SK-N-SH (cell line): Measurements from ENCODE around the gene VEGFA. TPM values are rescaled to one million over a fixed set of nuclear protein-coding genes. Genes with fewer than 3 reads are reported as not detected.

Experiments
- CTCF ChIA-PET: fragments of 300-600, 350-600 bp; formaldehyde crosslinking; extraction: SDS; loops from one replicate; lab custom pipeline; 2021; lab: Yijun Ruan, JAX
- POLR2A ChIA-PET: fragments of 350-600 bp; sonication (Branson Sonifier 250); formaldehyde crosslinking; extraction: SDS; loops from one replicate; lab custom pipeline; 2020; ENCODE audit warnings: antibody characterized with exemption, inconsistent platforms; lab: Yijun Ruan, JAX
- DNase-seq: peaks from one replicate; pipeline ENCODE4 v3.0.0; 2012
- H2AFZ ChIP-seq: fragments of 200-600 bp; sonication (generic); 2 replicates; pipeline ENCODE4 v1.8.1; 2016; ENCODE audit warnings: antibody characterized with exemption, mild to moderate bottlenecking, low read depth
- H3F3A ChIP-seq: fragments of 200-600 bp; sonication (generic); replicated peaks from 2 replicates; pipeline ENCODE3; 2016; ENCODE audit warnings: antibody characterized with exemption, mild to moderate bottlenecking; ENCODE audit not compliant: insufficient read depth
- H3K27ac ChIP-seq, 2 experiments: fragments of 200-500 bp in 1 of 2; fragments of 200-600 bp in 1 of 2; sonication (Bioruptor generic) in 1 of 2; sonication (generic), shearing (Covaris generic) in 1 of 2; 2 replicates each; pipeline versions ENCODE4 v1.5.1 to v1.6.1; 2014 to 2016; ENCODE audit warnings: low read depth in 2 of 2, inconsistent platforms in 1 of 2, low read length in 1 of 2, mild to moderate bottlenecking in 1 of 2, mixed read lengths in 1 of 2
- H3K27me3 ChIP-seq: fragments of 200-600 bp; sonication (generic), shearing (Covaris generic); 2 replicates; pipeline ENCODE4 v1.6.1; 2016; ENCODE audit warnings: mixed run types; ENCODE audit not compliant: insufficient read depth
- H3K36me3 ChIP-seq, 2 experiments: fragments of 200-500 bp in 1 of 2; fragments of 200-600 bp in 1 of 2; sonication (Bioruptor generic) in 1 of 2; sonication (generic) in 1 of 2; replicated peaks in 1 of 2; 2 replicates each; pipeline versions ENCODE3 to v1.5.1; 2014 to 2016; ENCODE audit warnings: low read length in 1 of 2, mild to moderate bottlenecking in 1 of 2; ENCODE audit not compliant: insufficient read depth in 2 of 2, control insufficient read depth in 1 of 2
- H3K4me1 ChIP-seq, 2 experiments: fragments of 200-500 bp in 1 of 2; fragments of 200-600 bp in 1 of 2; sonication (Bioruptor generic) in 1 of 2; sonication (generic), shearing (Covaris generic) in 1 of 2; 2 replicates each; pipeline versions ENCODE4 v1.5.1 to v1.6.1; 2014 to 2016; ENCODE audit warnings: low read depth in 1 of 2, low read length in 1 of 2, mixed run types in 1 of 2; ENCODE audit not compliant: insufficient read depth in 2 of 2, control insufficient read depth in 1 of 2
- H3K4me2 ChIP-seq: fragments of 200-600 bp; sonication (generic), shearing (Covaris generic); 2 replicates; pipeline ENCODE4 v1.6.1; 2017; ENCODE audit warnings: mixed run types
- H3K4me3 ChIP-seq, 2 experiments: fragments of 200-500 bp in 1 of 2; fragments of 200-600 bp in 1 of 2; sonication (Bioruptor generic) in 1 of 2; sonication (generic), shearing (Covaris generic) in 1 of 2; 2 replicates each; pipeline versions ENCODE4 v1.5.1 to v1.8.1; 2014 to 2016; ENCODE audit warnings: low read depth in 2 of 2, inconsistent platforms in 1 of 2, low read length in 1 of 2, mild to moderate bottlenecking in 1 of 2, mixed read lengths in 1 of 2, moderate library complexity in 1 of 2
- H3K79me2 ChIP-seq: fragments of 200-600 bp; sonication (generic); 2 replicates; pipeline ENCODE4 v1.8.1; 2017; ENCODE audit warnings: mild to moderate bottlenecking; ENCODE audit not compliant: insufficient read depth
- H3K9ac ChIP-seq: fragments of 200-600 bp; sonication (generic); 2 replicates; pipeline ENCODE4 v1.6.1; 2017; ENCODE audit warnings: mixed run types
- H3K9me2 ChIP-seq: fragments of 200-600 bp; sonication (generic); 2 replicates; pipeline ENCODE4 v1.6.1; 2017; ENCODE audit warnings: mixed run types
- H3K9me3 ChIP-seq: fragments of 200-600 bp; sonication (generic); 2 replicates; pipeline ENCODE4 v1.6.1; 2017; ENCODE audit warnings: mixed run types, mild to moderate bottlenecking, moderate library complexity
- H4K20me1 ChIP-seq: fragments of 200-600 bp; sonication (generic); 2 replicates; pipeline ENCODE4 v1.6.1; 2017; ENCODE audit warnings: mild to moderate bottlenecking, mixed run types; ENCODE audit not compliant: insufficient read depth
- CHD2 ChIP-seq: fragments of 150-350 bp; IDR thresholded peaks from 2 replicates; pipeline ENCODE4 v1.6.1; 2018; ENCODE audit warnings: low read length; ENCODE audit not compliant: partially characterized antibody
- ELF1 ChIP-seq: IDR thresholded peaks from 2 replicates; pipeline ENCODE4 v1.4.0; 2012
- EZH2phosphoT487 ChIP-seq: fragments of 200-600 bp; sonication (generic); IDR thresholded peaks from 2 replicates; pipeline ENCODE4 v1.6.1; 2017; ENCODE audit warnings: low read depth, mixed run types, mild to moderate bottlenecking, antibody characterized with exemption, moderate library complexity, borderline replicate concordance
- FOSL2 ChIP-seq: IDR thresholded peaks from 2 replicates; pipeline ENCODE4 v1.4.0; 2012; ENCODE audit warnings: low read depth, mild to moderate bottlenecking, moderate library complexity, borderline replicate concordance
- FOXJ3 ChIP-seq: sonication (generic); formaldehyde crosslinking; IDR thresholded peaks from 2 replicates; pipeline ENCODE4 v1.5.1; 2020; ENCODE audit warnings: mild to moderate bottlenecking, missing genetic modification reagents
- FOXM1 ChIP-seq: IDR thresholded peaks from 2 replicates; pipeline ENCODE4 v1.4.0; 2012; ENCODE audit warnings: low read depth, mild to moderate bottlenecking
- GABPA ChIP-seq: IDR thresholded peaks from 2 replicates; pipeline ENCODE4 v1.4.0; 2012; ENCODE audit warnings: low read depth, mild to moderate bottlenecking
- GATA2 ChIP-seq: sonication (generic); formaldehyde crosslinking; IDR thresholded peaks from 2 replicates; pipeline ENCODE4 v1.5.0; 2020; ENCODE audit warnings: mild to moderate bottlenecking, missing genetic modification reagents
- MEF2A ChIP-seq: IDR thresholded peaks from 2 replicates; pipeline ENCODE4 v1.4.0; 2012; ENCODE audit warnings: low read depth, borderline replicate concordance
- RAD21 ChIP-seq: IDR thresholded peaks from 2 replicates; pipeline ENCODE4 v1.6.1; 2012; ENCODE audit warnings: mild to moderate bottlenecking, low read length
- RCOR1 ChIP-seq: fragments of 150-350 bp; IDR thresholded peaks from 2 replicates; pipeline ENCODE4 v1.6.1; 2017; ENCODE audit warnings: antibody characterized with exemption, low read length
- SIN3A ChIP-seq: IDR thresholded peaks from 2 replicates; pipeline ENCODE4 v1.6.1; 2012; ENCODE audit warnings: low read depth, mild to moderate bottlenecking, low read length, moderate library complexity, borderline replicate concordance
- SMC3 ChIP-seq: IDR thresholded peaks from 2 replicates; pipeline ENCODE4 v1.6.1; 2012; ENCODE audit warnings: low read depth, low read length, improper control_type of control experiment
- YY1 ChIP-seq: IDR thresholded peaks from 2 replicates; pipeline ENCODE4 v1.4.0; 2012; ENCODE audit warnings: low read depth, mild to moderate bottlenecking
- WGBS: methylation state at CpG from one replicate; pipeline ENCODE4 v1.1.6; 2017; ENCODE audit warnings: low lambda C conversion rate; 5-methylcytosine and 5-hydroxymethylcytosine counted together
- polyA plus RNA-seq, 3 experiments: library from polyadenylated mRNA; depleted of rRNA; stranded (reverse); fragments of >200 nt; gene quantifications; 2 replicates each; pipeline ENCODE4 v1.2.3, GENCODE V29; 2012
- TF ChIP-seq, protein P1 (sequence below): IDR thresholded peaks from 2 replicates; pipeline ENCODE4 v1.4.0; 2012; ENCODE audit warnings: low read depth, borderline replicate concordance
- TF ChIP-seq, protein P2 (sequence below): IDR thresholded peaks from 2 replicates; pipeline ENCODE4; 2012
- TF ChIP-seq, protein P3 (sequence below): IDR thresholded peaks from 2 replicates; pipeline ENCODE4 v1.6.1; 2012; ENCODE audit warnings: mild to moderate bottlenecking, low read depth, low read length, moderate library complexity
- TF ChIP-seq, protein P4 (sequence below): fragments of 200-600 bp; sonication (generic); IDR thresholded peaks from 2 replicates; pipeline ENCODE4 v1.6.1; 2017; ENCODE audit warnings: antibody characterized with exemption, mild to moderate bottlenecking, moderate library complexity
- TF ChIP-seq, protein P5 (sequence below): fragments of 150-350 bp; IDR thresholded peaks from 2 replicates; pipeline ENCODE4 v1.6.1; 2016; ENCODE audit warnings: mild to moderate bottlenecking, low read depth, low read length
- TF ChIP-seq, protein P6 (sequence below): fragments of 150-350 bp; IDR thresholded peaks from 2 replicates; pipeline ENCODE4 v1.6.1; 2017; ENCODE audit warnings: antibody characterized with exemption, low read length, low read depth, borderline replicate concordance

VEGFA gene
- polyA plus RNA-seq, 1 of the 3 experiments (the other 2 are of a cell fraction): 81.0 TPM

DNA sequence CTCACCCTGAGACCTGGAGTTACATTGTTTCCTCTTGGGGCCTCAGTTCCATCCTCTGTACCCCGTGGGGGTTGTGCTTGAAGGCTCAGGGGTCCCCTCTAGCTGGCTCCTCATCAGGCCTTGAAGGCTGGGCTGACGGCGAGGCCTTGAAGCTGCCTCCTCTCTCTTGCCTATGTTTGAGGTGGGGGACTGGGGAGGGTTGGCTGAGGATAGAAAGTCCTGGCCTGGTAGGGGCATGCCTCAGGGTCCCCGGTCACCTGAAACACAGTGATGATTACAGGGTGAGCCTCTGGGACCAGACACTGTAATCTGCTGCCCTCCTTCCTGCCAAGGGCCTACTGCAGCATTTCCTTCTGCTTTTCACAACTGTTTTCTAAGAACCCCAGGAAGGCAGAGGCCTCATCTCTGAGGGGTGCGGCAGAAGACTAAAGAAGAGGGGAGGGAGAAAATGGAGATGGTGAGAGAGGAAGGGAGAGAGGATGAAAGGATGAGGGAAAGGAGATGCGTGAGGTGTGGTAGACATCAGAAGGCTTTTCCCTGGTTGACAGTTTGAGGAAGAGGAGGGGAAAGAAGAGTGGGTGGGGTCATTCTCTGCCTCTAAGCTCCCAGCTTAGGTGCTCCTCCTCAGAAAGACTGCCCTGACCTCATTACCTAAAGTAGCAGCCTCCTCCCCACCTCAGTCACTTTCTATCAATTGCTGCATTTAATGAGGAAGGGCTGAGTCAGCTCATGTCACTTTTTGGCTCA lies 29.7 kb downstream of the VEGFA start (continued):
- TF ChIP-seq SMC3 (no peak), EZH2phosphoT487 (no peak), RAD21 (no peak), CHD2 (no peak), GATA2 (CRISPR knock-in tag) (no peak), YY1 (no peak), GABPA (no peak), SIN3A (no peak), MEF2A (no peak)
- TF ChIP-seq, protein P1, sequence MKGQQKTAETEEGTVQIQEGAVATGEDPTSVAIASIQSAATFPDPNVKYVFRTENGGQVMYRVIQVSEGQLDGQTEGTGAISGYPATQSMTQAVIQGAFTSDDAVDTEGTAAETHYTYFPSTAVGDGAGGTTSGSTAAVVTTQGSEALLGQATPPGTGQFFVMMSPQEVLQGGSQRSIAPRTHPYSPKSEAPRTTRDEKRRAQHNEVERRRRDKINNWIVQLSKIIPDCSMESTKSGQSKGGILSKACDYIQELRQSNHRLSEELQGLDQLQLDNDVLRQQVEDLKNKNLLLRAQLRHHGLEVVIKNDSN: no peak

DNA sequence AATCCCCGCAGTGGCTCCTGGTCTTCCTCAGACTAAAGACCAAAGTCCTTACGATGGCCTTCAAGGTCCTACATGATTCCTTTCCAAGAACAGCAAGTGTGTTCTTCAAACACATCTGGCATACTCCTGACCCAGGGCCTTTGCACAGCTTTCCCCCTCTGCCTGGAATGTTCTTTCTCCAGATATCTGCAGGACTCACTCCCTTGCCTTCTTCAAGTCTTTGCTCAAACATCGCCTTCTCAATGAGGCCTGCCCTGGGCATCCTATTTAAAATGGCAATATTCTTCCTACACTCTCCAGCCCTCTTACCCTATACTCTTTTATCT lies 30.2 kb downstream of the VEGFA start:
- H3K9me2 ChIP-seq: no peaks in the 10 kb centered on the region
- 85% methylated on average over 3 of the region's 3 CpGs for WGBS

More for the DNA sequence above, 30.2 kb downstream of the VEGFA start:
- no peaks in the 10 kb centered on the region for H3F3A ChIP-seq
- H2AFZ ChIP-seq: no peak overlapping the region
- H4K20me1 ChIP-seq: no peaks in the 10 kb centered on the region
- CTCF ChIA-PET: interaction anchor here (0.7 to 1.2 kb wide), 2 partner anchors 7 to 38 kb away, joined by 3 read pairs; no protein-coding TSS in a partner anchor
- peaks cover 0 to 23% of the 10 kb centered on the region in 2 experiments; a peak in 2 of 4 replicates for H3K4me1 ChIP-seq
- DNase-seq: no peak
- no peaks in the 10 kb centered on the region for H3K79me2 ChIP-seq
- no peak overlapping the region for H3K27ac ChIP-seq
- H3K36me3 ChIP-seq: no peaks in the 10 kb centered on the region
- POLR2A ChIA-PET: no interaction called here
- H3K27me3 ChIP-seq: no peaks in the 10 kb centered on the region
- H3K9ac ChIP-seq: no peak overlapping the region
- no peak overlapping the region for H3K4me2 ChIP-seq
- H3K9me3 ChIP-seq: no peaks in the 10 kb centered on the region
- H3K4me3 ChIP-seq: no peak overlapping the region
- TF ChIP-seq, protein P2, sequence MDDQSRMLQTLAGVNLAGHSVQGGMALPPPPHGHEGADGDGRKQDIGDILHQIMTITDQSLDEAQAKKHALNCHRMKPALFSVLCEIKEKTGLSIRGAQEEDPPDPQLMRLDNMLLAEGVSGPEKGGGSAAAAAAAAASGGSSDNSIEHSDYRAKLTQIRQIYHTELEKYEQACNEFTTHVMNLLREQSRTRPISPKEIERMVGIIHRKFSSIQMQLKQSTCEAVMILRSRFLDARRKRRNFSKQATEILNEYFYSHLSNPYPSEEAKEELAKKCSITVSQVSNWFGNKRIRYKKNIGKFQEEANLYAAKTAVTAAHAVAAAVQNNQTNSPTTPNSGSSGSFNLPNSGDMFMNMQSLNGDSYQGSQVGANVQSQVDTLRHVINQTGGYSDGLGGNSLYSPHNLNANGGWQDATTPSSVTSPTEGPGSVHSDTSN: no peak
- TF ChIP-seq FOXJ3 (CRISPR knock-in tag): no peak
- TF ChIP-seq, protein P3, sequence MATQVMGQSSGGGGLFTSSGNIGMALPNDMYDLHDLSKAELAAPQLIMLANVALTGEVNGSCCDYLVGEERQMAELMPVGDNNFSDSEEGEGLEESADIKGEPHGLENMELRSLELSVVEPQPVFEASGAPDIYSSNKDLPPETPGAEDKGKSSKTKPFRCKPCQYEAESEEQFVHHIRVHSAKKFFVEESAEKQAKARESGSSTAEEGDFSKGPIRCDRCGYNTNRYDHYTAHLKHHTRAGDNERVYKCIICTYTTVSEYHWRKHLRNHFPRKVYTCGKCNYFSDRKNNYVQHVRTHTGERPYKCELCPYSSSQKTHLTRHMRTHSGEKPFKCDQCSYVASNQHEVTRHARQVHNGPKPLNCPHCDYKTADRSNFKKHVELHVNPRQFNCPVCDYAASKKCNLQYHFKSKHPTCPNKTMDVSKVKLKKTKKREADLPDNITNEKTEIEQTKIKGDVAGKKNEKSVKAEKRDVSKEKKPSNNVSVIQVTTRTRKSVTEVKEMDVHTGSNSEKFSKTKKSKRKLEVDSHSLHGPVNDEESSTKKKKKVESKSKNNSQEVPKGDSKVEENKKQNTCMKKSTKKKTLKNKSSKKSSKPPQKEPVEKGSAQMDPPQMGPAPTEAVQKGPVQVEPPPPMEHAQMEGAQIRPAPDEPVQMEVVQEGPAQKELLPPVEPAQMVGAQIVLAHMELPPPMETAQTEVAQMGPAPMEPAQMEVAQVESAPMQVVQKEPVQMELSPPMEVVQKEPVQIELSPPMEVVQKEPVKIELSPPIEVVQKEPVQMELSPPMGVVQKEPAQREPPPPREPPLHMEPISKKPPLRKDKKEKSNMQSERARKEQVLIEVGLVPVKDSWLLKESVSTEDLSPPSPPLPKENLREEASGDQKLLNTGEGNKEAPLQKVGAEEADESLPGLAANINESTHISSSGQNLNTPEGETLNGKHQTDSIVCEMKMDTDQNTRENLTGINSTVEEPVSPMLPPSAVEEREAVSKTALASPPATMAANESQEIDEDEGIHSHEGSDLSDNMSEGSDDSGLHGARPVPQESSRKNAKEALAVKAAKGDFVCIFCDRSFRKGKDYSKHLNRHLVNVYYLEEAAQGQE: no peak
- TF ChIP-seq GATA2 (CRISPR knock-in tag): no peak
- no peak for TF ChIP-seq RAD21
- TF ChIP-seq RCOR1: no peak
- TF ChIP-seq ELF1: no peak
- TF ChIP-seq, protein P4, sequence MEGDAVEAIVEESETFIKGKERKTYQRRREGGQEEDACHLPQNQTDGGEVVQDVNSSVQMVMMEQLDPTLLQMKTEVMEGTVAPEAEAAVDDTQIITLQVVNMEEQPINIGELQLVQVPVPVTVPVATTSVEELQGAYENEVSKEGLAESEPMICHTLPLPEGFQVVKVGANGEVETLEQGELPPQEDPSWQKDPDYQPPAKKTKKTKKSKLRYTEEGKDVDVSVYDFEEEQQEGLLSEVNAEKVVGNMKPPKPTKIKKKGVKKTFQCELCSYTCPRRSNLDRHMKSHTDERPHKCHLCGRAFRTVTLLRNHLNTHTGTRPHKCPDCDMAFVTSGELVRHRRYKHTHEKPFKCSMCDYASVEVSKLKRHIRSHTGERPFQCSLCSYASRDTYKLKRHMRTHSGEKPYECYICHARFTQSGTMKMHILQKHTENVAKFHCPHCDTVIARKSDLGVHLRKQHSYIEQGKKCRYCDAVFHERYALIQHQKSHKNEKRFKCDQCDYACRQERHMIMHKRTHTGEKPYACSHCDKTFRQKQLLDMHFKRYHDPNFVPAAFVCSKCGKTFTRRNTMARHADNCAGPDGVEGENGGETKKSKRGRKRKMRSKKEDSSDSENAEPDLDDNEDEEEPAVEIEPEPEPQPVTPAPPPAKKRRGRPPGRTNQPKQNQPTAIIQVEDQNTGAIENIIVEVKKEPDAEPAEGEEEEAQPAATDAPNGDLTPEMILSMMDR: no peak
- TF ChIP-seq, protein P5, sequence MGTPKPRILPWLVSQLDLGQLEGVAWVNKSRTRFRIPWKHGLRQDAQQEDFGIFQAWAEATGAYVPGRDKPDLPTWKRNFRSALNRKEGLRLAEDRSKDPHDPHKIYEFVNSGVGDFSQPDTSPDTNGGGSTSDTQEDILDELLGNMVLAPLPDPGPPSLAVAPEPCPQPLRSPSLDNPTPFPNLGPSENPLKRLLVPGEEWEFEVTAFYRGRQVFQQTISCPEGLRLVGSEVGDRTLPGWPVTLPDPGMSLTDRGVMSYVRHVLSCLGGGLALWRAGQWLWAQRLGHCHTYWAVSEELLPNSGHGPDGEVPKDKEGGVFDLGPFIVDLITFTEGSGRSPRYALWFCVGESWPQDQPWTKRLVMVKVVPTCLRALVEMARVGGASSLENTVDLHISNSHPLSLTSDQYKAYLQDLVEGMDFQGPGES: no peak
- TF ChIP-seq, protein P6, sequence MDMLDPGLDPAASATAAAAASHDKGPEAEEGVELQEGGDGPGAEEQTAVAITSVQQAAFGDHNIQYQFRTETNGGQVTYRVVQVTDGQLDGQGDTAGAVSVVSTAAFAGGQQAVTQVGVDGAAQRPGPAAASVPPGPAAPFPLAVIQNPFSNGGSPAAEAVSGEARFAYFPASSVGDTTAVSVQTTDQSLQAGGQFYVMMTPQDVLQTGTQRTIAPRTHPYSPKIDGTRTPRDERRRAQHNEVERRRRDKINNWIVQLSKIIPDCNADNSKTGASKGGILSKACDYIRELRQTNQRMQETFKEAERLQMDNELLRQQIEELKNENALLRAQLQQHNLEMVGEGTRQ: no peak
- no peak for TF ChIP-seq FOXM1
- no peak for TF ChIP-seq FOSL2
- no peak for TF ChIP-seq YY1
